Lower lobe of right lung (tissue), 2 donors: ENCODE results near the gene ARGLU1. TPM values are rescaled to one million over a fixed set of nuclear protein-coding genes. Genes with fewer than 3 reads are reported as not detected.

Experiments used
- ATAC-seq, 2 donors: fragments of 200-7000 bp; cut with Tn5 transposase; one replicate each; pipeline ENCODE4 v1.9.1; 2020 to 2022; ENCODE audit warnings: mild to moderate bottlenecking in 2 of 2, moderate library complexity in 2 of 2
- DNase-seq: peaks from one replicate; pipeline ENCODE4 v3.0.0-alpha.2; 2020
- H3K27ac ChIP-seq: fragments of 200-600 bp; one replicate; pipeline ENCODE4 v1.8.0; 2022
- H3K27me3 ChIP-seq: fragments of 200-600 bp; one replicate; pipeline ENCODE4 v1.8.0; 2022; ENCODE audit warnings: low read depth
- H3K36me3 ChIP-seq: fragments of 200-600 bp; one replicate; pipeline ENCODE4 v1.8.0; 2022; ENCODE audit warnings: mild to moderate bottlenecking
- H3K4me1 ChIP-seq: fragments of 200-600 bp; one replicate; pipeline ENCODE4 v1.8.0; 2022
- H3K4me3 ChIP-seq: fragments of 200-600 bp; one replicate; pipeline ENCODE4 v1.8.0; 2022; ENCODE audit warnings: mild to moderate bottlenecking
- H3K9me3 ChIP-seq: fragments of 200-600 bp; one replicate; pipeline ENCODE4 v1.8.0; 2022
- intact Hi-C: fragments of 100-400 bp; cut with DNase I; formaldehyde crosslinking; loops from one replicate; pipeline ENCODE4 v1.11.0; 2022
- total RNA-seq: library from RNA; stranded (reverse); fragmentation: NEBNext Ultra II Directional; extraction: Animal tissue kit (Norgen Biotek cat#: 25700); gene quantifications from one replicate; pipeline ENCODE4 v1.2.1, GENCODE V29; 2021
- TF ChIP-seq, protein P1 (sequence below): fragments of 200-600 bp; IDR thresholded peaks from one replicate; pipeline ENCODE4 v1.8.0; 2022; ENCODE audit warnings: antibody characterized with exemption, mild to moderate bottlenecking
- donor health status: DM: no; HTN: yes; CAD: no; lungs with severe emphysema.

ARGLU1 gene
- total RNA-seq, 1 donor from 2014 or later, result 108 TPM

GRCh38 chr13:106586648-106587166, 18.8 kb upstream of the ARGLU1 start:
- intact Hi-C loops, result no loop called here
- TF ChIP-seq, protein P1, sequence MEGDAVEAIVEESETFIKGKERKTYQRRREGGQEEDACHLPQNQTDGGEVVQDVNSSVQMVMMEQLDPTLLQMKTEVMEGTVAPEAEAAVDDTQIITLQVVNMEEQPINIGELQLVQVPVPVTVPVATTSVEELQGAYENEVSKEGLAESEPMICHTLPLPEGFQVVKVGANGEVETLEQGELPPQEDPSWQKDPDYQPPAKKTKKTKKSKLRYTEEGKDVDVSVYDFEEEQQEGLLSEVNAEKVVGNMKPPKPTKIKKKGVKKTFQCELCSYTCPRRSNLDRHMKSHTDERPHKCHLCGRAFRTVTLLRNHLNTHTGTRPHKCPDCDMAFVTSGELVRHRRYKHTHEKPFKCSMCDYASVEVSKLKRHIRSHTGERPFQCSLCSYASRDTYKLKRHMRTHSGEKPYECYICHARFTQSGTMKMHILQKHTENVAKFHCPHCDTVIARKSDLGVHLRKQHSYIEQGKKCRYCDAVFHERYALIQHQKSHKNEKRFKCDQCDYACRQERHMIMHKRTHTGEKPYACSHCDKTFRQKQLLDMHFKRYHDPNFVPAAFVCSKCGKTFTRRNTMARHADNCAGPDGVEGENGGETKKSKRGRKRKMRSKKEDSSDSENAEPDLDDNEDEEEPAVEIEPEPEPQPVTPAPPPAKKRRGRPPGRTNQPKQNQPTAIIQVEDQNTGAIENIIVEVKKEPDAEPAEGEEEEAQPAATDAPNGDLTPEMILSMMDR, result no peak
- Histone ChIP-seq H3K4me1 (no peaks in the 10 kb centered on the region), H3K9me3 (peaks cover 13% of the 10 kb centered on the region), H3K36me3 (no peaks in the 10 kb centered on the region), H3K4me3 (no peak overlapping the region), H3K27ac (peak overlapping the region; percentile 26), H3K27me3 (no peaks in the 10 kb centered on the region)
- ATAC-seq (no peak), DNase-seq (no peak)

DNA sequence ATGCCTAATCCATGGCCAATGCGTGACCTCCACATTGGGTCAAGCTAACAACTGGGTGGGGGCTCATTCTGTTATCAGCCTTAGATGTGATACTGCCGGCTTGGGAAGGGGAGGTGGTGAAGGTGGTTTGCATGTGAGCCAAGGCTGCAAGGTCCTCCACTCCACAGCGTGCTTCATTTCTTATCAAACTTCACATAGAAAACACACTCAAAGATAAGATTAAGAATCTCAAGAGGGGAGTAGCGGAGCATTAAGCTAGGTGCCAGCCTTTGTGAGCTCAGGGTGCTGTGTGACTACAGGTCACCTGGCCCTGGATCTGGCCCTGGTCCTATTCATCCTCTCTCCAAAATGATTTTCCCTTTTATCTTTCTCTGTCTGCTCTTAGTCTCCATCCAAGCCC, 13.3 kb upstream of the ARGLU1 start:
- Histone ChIP-seq H3K36me3 (no peaks in the 10 kb centered on the region), H3K9me3 (peaks cover 13% of the 10 kb centered on the region), H3K4me1 (no peaks in the 10 kb centered on the region), H3K4me3 (no peak overlapping the region), H3K27ac (no peak overlapping the region), H3K27me3 (no peaks in the 10 kb centered on the region)
- ATAC-seq (peak; percentile 77 to 91), DNase-seq (no peak)
- TF ChIP-seq, protein P1, result no peak
- intact Hi-C loops, result no loop called here

GRCh38 chr13:106575896-106576295, 8.0 kb upstream of the ARGLU1 start:
- H3K27ac ChIP-seq, result no peak overlapping the region
- no peak overlapping the region for H3K4me3 ChIP-seq
- H3K36me3 ChIP-seq, result no peaks in the 10 kb centered on the region
- intact Hi-C loops, result no loop called here
- ATAC-seq (no peak), DNase-seq (no peak)
- no peaks in the 10 kb centered on the region for H3K27me3 ChIP-seq
- TF ChIP-seq, protein P1, result no peak
- H3K4me1 ChIP-seq, result peaks cover 15% of the 10 kb centered on the region
- H3K9me3 ChIP-seq, result no peaks in the 10 kb centered on the region

- Histone ChIP-seq H3K4me3 (no peak overlapping the region), H3K27ac (peak overlapping the region; percentile 32), H3K4me1 (peaks cover 15% of the 10 kb centered on the region), H3K36me3 (no peaks in the 10 kb centered on the region), H3K9me3 (no peaks in the 10 kb centered on the region), H3K27me3 (no peaks in the 10 kb centered on the region)
- DNase-seq (peak; percentile 56), ATAC-seq (peak; percentile 57 to 69)
- intact Hi-C loops, result no loop called here
- TF ChIP-seq, protein P1, result no peak
Measured at GRCh38 chr13:106573868-106574267, 5.9 kb upstream of the ARGLU1 start.

GRCh38 chr13:106573284-106573846, 5.4 kb upstream of the ARGLU1 start:
- ATAC-seq, result no peak

More at GRCh38 chr13:106573284-106573846, 5.4 kb upstream of the ARGLU1 start:
- Histone ChIP-seq H3K4me3 (no peak overlapping the region), H3K36me3 (no peaks in the 10 kb centered on the region), H3K4me1 (peaks cover 19% of the 10 kb centered on the region), H3K27ac (peak overlapping the region; percentile 32), H3K27me3 (no peaks in the 10 kb centered on the region), H3K9me3 (no peaks in the 10 kb centered on the region)
- no peak for DNase-seq
- TF ChIP-seq, protein P1, result no peak
- intact Hi-C loops, result no loop called here
